ENCODE measurements around the gene MAGT1.
"Not testable (repeated sequence)": the region's sequence is repeated elsewhere in the genome, so short reads cannot be mapped to it uniquely, and the experiment has no call there.

MAGT1 gene

DNA sequence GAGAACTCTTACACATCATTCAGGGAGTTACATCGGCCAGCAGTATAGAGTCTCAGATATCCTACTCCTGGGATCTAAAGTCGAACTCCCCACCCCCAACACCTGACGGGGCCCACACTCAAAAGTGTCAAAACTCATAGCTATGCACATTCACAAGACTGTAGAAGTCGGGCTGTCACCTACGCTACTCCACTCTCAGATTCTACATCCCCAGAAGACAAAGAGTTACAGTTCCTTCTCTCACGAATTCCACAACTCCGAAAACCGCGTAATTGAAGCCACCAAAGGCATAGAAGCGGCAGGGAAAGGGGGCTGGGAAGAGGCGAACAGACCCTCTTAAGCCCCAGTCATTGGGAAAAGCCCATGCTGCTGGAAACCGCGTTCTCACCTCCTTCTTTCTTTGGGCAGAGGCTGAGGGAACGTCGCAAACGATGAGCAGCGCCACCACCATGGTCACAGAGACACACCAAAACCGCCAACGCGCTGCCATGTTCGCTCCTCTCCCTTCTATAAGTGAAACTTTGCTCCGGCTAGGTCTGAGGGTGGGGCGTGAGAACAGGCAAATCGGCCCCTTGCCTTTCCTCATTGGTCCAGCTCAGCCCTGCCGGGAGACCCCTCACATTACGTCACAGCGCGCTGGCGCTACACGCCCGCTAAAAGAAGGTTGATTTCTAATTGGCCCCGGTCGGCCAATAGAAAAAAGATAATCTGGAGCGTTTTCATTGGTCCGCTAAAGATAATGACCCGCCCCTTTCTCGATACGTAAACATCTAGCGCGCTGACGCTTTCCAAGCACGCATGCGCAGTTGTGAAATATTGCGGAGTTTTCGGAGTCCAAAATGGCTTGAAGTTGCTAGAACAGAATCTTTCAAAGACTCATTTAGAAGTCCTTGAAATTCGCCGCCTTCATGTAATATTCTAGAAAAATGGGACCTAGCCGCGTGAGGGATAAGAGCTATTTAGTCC lies at the start of gene MAGT1:
MAGT1 (minus strand) TSS at position 515 of the 966 bp plus-strand sequence; CDS start at position 490, 25 bp downstream.
- no peak for TF ChIP-seq ZFX (IDR thresholded peaks at IDR 0.05)
- TF ChIP-seq, protein P1, sequence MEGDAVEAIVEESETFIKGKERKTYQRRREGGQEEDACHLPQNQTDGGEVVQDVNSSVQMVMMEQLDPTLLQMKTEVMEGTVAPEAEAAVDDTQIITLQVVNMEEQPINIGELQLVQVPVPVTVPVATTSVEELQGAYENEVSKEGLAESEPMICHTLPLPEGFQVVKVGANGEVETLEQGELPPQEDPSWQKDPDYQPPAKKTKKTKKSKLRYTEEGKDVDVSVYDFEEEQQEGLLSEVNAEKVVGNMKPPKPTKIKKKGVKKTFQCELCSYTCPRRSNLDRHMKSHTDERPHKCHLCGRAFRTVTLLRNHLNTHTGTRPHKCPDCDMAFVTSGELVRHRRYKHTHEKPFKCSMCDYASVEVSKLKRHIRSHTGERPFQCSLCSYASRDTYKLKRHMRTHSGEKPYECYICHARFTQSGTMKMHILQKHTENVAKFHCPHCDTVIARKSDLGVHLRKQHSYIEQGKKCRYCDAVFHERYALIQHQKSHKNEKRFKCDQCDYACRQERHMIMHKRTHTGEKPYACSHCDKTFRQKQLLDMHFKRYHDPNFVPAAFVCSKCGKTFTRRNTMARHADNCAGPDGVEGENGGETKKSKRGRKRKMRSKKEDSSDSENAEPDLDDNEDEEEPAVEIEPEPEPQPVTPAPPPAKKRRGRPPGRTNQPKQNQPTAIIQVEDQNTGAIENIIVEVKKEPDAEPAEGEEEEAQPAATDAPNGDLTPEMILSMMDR (conservative IDR thresholded peaks at IDR 0.05) = no peak
- H3K27ac ChIP-seq = peak within 1 kb of the TSS; percentile 81

DNA sequence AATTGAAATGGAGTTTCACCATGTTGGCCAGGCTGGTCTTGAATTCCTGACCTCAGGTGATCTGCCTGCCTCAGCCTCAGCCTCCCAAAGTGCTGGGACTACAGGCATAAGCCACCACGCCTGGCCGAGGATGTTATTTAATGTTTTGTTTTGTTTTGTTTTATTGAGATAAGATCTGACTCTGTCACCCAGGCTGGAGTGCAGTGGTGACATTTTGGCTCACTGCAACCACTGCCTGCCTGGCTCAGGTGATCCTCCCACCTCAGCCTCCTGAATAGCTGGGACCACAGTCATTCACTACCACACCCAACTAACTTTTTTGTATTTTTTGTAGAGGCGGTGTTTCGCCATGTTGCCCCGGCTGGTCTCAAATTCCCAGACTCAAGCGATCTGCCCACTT lies 49.8 kb upstream of the MAGT1 start:
- H3K27ac ChIP-seq = not testable (repeated sequence)

DNA sequence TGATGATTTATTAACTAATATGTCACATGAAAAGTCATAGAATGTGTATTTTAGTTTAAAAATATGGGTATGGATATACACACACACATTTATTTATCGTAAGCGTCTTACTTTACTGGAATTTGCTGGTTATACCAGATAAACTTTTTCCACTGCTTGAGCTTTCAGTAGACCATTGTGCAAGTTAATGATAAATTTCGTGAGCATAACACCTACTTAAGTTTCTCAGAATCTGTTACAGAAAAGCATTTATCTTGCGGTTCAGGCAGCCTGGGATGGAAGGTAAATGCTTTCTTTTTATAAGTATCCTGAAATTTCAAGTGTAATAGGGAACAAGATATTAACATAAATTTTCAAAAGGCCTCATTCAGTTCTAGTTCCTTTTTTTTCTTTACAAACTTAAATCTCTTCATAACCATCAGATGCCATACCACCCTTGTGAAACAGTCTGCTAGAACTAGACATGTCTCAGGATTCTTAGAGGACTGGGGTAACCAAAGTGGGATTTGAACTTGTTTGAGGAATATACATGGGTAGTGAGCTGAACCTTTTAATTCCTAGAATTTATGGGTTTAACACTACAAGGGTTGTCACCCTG lies 42.9 kb upstream of the MAGT1 start:
- TF ChIP-seq, protein P1 (conservative IDR thresholded peaks at IDR 0.05) = no peak
- no peak for TF ChIP-seq ZFX (IDR thresholded peaks at IDR 0.05)
- H3K27ac ChIP-seq = no peak overlapping the region; the same call in 1 of the 2 replicates

DNA sequence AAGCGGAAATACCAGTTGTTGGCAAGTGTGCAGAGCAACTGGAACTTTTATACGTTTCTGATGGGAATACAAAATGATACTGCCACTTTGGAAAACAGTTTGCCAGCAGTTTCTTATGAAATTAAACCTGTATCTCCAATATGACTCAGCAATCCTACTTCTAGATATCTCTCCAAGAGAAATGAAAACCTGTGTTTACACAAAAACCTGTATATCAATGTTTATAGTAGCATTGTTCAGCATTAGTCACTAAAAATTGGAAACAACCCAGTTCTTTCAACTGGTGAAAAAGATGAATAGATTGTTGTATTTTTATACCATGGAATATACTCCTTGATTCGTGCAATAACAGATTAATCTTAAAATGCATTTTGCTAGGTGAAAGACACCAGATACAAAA lies 42.1 kb upstream of the MAGT1 start:
- H3K27ac ChIP-seq = no peak overlapping the region; the same call in 1 of the 2 replicates
- TF ChIP-seq ZFX (IDR thresholded peaks at IDR 0.05) = no peak
- TF ChIP-seq, protein P1 (conservative IDR thresholded peaks at IDR 0.05) = no peak

DNA sequence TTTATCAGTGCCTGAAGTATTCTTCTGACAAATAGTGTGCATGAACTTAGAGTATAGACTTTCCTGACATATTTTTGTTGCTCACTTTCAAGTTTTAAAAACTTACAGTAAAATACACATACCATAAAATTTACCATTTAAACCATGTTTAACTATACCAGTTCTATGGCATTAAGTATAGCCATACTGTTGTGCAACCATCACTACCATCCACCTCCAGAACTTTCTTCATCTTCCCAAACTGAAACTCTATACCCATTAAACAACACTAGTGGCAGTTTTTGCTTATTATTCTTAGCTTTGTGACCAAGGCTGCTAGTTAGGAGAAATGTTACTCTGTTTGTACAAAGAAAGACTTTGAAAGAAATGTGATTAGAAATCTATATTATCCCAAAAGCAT lies 41.1 kb upstream of the MAGT1 start:
- peak overlapping the region; percentile 59; the same call in 1 of the 2 replicates for H3K27ac ChIP-seq
- TF ChIP-seq, protein P1 (conservative IDR thresholded peaks at IDR 0.05) = no peak
- TF ChIP-seq ZFX (IDR thresholded peaks at IDR 0.05) = no peak

DNA sequence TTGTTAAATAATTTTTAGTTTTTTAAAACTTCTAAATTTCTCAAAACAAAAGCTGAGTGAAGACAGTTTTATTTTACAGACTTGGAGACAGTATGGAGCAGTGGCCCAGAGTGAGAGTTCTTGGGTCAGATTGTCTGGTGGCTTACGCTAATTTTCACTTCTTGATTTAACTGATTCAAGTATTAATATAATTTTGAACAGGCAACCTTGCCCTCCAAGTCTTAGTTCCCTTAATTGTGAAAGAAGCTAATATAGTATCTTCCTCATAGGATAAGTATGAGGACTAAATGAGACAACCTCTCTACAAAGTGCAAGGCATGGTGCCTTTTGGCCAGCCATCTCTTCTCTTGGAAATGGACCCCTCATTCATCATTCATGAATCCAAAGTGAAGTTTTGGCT lies 40.7 kb upstream of the MAGT1 start:
- H3K27ac ChIP-seq = no peak overlapping the region

DNA sequence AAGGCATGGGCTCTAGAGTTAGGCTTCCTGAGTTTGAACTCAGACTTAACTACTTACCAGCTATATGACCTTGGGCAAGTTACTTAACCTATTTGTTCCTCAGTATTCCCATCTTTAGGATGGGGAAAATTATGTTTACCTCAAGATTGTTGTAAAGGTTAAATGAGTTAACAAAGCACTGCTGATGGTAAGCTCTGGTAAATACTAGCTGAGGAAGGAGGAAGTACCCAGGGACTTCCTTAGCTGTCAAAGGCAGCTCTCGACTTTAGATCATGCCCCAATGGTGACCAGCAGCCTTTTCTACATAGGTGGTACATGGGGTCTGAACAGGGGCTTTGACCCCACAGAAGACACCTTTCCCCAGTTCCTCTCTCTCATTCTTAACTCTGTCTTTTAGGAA lies 35.3 kb upstream of the MAGT1 start:
- no peak overlapping the region for H3K27ac ChIP-seq
- TF ChIP-seq, protein P1 (conservative IDR thresholded peaks at IDR 0.05) = no peak
- TF ChIP-seq ZFX (IDR thresholded peaks at IDR 0.05) = no peak

More for the DNA sequence above, 40.7 kb upstream of the MAGT1 start:
- TF ChIP-seq ZFX (IDR thresholded peaks at IDR 0.05) = no peak
- TF ChIP-seq, protein P1 (conservative IDR thresholded peaks at IDR 0.05) = no peak
